ENCODE results near the gene SLC9C1.

DNA sequence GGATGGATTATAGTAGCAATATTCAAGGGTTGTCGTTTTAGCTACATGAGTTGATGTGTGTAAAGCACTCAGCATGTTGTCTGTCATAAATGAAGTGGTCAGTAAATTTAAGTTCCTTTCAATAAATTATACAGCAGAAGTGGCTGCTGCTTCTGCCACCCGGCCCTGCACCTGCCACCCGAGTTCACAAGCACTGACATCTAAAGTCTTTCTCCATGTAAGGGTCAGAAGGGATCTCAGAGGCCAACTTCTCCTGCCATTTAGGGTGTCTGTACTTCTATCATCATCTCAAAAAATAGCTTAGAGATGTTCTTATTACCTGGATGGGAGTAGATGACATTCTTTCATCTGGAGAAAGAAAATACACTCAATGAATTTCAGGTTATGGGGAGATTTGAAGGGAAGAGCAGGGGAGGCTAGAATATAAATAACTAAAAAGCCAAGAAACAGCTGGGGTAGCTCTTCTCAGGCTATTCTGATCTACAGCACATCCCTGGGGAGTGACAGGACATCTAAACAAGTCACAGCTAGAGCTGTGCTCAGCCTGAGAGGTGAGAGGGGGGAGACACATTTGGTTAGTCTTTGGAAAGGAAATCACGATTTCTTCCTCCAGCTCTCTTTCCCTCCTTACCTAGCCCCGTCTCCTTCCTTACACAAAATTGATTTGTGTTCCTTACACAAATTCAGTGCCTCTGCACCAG lies 169.0 kb downstream of the SLC9C1 start:
- TF ChIP-seq, protein P1, sequence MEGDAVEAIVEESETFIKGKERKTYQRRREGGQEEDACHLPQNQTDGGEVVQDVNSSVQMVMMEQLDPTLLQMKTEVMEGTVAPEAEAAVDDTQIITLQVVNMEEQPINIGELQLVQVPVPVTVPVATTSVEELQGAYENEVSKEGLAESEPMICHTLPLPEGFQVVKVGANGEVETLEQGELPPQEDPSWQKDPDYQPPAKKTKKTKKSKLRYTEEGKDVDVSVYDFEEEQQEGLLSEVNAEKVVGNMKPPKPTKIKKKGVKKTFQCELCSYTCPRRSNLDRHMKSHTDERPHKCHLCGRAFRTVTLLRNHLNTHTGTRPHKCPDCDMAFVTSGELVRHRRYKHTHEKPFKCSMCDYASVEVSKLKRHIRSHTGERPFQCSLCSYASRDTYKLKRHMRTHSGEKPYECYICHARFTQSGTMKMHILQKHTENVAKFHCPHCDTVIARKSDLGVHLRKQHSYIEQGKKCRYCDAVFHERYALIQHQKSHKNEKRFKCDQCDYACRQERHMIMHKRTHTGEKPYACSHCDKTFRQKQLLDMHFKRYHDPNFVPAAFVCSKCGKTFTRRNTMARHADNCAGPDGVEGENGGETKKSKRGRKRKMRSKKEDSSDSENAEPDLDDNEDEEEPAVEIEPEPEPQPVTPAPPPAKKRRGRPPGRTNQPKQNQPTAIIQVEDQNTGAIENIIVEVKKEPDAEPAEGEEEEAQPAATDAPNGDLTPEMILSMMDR (conservative IDR thresholded peaks at IDR 0.05 in 1 of 2, IDR thresholded peaks at IDR 0.05 in 1 of 2; ENCODE audit: low read depth in 1 of 2, low read length in 2 of 2) = no peak
- no peak for TF ChIP-seq EZH2 (IDR thresholded peaks at IDR 0.05; ENCODE audit: low read length, missing control alignments)
